Spleen (tissue), 7 donors: ENCODE data around the gene DUSP3.
"Not testable (repeated sequence)": the region's sequence is repeated elsewhere in the genome, so short reads cannot be mapped to it uniquely, and the experiment has no call there.

Source experiments
- CTCF ChIP-seq, 11 experiments: fragments of 200-600 bp in 7 of 11; fragments of 450-650 bp in 4 of 11; sonication (generic) in 4 of 11; IDR thresholded peaks in 8 of 11; conservative IDR thresholded peaks in 3 of 11; 1 replicate in 7 of 11; 2 replicates in 4 of 11; pipeline versions ENCODE4 v1.4.0 to v1.8.0; 2016 to 2021; ENCODE audit warnings: antibody characterized with exemption in 11 of 11, inconsistent platforms in 4 of 11, mild to moderate bottlenecking in 1 of 11
- POLR2A ChIP-seq, 3 donors: fragments of 450-650 bp; IDR thresholded peaks; one replicate each; pipeline ENCODE4 v1.5.1; 2017; ENCODE audit warnings: antibody characterized with exemption in 3 of 3, mild to moderate bottlenecking in 1 of 3
- POLR2AphosphoS5 ChIP-seq, 3 donors: sonication (generic); formaldehyde crosslinking; IDR thresholded peaks; one replicate each; pipeline ENCODE4 v1.5.1; 2017; ENCODE audit warnings: antibody characterized with exemption in 3 of 3
- donor health status: DM: no; HTN: no; CAD: no; lungs with moderate emphysema.
- donor health status: DM: no; HTN: no; CAD: no.
- donor health status: DM: no; HTN: no; CAD: no.

- not testable (repeated sequence) for TF ChIP-seq CTCF (IDR thresholded peaks at IDR 0.05 in 8 of 11, conservative IDR thresholded peaks at IDR 0.05 in 3 of 11); POLR2A (IDR thresholded peaks at IDR 0.05); POLR2AphosphoS5 (IDR thresholded peaks at IDR 0.05)
Measured at GRCh38 chr17:43792668-43793067, 13.9 kb upstream of the DUSP3 start.
